Body of pancreas (tissue), 4 donors: ENCODE results near the gene ERC2.

ENCODE experiments used
- POLR2A ChIP-seq, 3 donors: fragments of 450-650 bp; IDR thresholded peaks; one replicate each; pipeline ENCODE4 v1.6.1; 2016; ENCODE audit warnings: antibody characterized with exemption in 3 of 3, mild to moderate bottlenecking in 2 of 3
- TF ChIP-seq, protein P1 (sequence below), 7 experiments: fragments of 450-650 bp in 4 of 7; fragments of 200-600 bp in 3 of 7; sonication (generic) in 3 of 7; IDR thresholded peaks; one replicate each; pipeline ENCODE4 v1.5.1; 2016 to 2019; ENCODE audit warnings: antibody characterized with exemption in 7 of 7

DNA sequence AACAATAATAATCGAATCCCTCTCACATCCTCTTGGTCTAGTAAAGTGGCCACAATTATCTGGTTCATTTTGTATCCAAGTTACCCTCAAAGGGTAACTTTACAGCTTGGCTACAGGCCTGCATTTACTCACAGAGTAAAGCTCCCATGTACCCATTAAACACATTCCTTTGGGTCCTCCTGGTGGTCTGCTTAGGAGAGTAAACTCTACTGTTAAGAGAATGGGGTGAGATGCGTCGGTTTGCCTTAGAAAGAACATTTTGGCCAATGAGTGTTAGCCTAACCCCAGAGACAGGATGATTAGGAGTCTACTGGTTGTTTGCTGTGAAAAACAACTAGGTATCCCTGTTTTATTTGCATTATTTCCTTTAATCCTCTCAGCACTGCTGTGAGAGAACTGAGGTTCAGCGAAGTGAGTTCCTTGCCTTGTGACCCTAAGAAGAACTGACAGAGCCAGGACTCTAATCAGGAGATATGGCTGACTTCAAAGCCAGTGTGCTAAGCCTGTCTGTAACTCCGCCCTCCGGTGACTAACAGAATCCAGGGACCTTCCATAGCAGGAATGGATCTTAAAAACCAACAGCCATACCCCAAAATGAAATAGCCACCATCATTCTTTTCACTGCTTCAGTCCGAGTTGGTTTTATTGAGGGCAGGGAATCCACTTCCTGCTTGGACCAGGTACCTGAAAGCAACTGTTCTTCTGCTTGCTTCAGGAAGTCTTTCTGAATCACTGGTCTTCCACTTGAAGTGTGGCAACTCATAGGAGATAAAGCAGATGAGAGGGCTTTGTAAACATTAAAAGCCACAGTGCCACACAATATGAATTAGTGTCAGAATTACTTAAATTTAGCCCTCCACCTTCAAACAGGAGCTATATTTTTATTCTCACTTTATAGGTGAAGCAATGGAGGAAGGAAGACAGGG is 663.8 kb downstream of the ERC2 start:
- TF ChIP-seq, protein P1, sequence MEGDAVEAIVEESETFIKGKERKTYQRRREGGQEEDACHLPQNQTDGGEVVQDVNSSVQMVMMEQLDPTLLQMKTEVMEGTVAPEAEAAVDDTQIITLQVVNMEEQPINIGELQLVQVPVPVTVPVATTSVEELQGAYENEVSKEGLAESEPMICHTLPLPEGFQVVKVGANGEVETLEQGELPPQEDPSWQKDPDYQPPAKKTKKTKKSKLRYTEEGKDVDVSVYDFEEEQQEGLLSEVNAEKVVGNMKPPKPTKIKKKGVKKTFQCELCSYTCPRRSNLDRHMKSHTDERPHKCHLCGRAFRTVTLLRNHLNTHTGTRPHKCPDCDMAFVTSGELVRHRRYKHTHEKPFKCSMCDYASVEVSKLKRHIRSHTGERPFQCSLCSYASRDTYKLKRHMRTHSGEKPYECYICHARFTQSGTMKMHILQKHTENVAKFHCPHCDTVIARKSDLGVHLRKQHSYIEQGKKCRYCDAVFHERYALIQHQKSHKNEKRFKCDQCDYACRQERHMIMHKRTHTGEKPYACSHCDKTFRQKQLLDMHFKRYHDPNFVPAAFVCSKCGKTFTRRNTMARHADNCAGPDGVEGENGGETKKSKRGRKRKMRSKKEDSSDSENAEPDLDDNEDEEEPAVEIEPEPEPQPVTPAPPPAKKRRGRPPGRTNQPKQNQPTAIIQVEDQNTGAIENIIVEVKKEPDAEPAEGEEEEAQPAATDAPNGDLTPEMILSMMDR (IDR thresholded peaks at IDR 0.05) = no peak
- no peak for TF ChIP-seq POLR2A (IDR thresholded peaks at IDR 0.05)
